HTERT RPE-1 (cell line): Measurements from ENCODE around the gene PCLO.
"Not testable (repeated sequence)": the region's sequence is repeated elsewhere in the genome, so short reads cannot be mapped to it uniquely, and the experiment has no call there.

Source experiments
- in situ Hi-C: fragments of 300-500 bp; cut with MboI; formaldehyde crosslinking; loops from 4 replicates; pipeline ENCODE4 v1.14.3; 2020; ENCODE audit warnings: low sequenced_read_pairs

The PCLO gene

DNA sequence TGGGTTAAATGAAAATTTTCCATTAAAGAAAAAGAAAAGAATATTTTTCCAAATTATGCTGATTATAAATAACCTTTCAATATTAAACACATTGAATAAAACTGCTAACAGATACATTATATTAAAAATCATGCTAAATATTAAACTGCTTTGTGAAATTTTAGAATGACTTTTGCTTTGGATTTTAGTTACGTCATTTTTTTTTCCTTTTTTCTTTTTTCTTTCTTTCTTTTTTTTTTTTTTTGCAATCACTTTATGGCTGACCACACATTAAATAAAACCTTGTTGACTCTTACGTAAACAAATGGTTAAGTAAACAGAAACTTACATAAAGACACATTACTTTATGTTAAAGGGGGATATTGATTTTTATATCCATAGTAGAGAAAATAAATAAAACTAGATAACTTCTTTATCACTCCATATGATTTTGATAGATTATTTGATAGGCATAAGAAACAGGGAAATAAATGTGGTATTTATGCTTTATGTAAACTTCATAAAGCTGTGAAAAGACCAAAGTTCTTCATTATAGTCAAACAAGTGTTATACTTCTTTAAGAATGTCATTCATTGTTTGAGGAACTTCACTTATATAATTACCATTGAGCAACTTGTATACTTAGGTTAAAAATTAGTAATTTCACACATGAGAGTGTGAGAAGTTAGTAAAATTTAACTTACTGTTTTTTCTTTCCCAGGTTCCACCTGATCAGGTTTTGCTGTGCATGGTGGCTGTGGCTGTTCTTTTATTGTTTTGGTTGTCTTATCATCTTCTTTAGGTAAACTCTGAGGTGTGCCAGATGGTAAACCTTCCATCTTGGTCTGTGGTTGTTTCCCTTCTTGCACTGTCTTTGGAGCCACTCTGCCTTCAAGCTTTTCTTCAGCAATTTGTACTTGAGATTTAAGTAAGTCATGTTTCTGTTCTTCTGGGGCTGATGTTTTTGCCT is 197.3 kb downstream of the PCLO start:
- in situ Hi-C loops = no loop called here

DNA sequence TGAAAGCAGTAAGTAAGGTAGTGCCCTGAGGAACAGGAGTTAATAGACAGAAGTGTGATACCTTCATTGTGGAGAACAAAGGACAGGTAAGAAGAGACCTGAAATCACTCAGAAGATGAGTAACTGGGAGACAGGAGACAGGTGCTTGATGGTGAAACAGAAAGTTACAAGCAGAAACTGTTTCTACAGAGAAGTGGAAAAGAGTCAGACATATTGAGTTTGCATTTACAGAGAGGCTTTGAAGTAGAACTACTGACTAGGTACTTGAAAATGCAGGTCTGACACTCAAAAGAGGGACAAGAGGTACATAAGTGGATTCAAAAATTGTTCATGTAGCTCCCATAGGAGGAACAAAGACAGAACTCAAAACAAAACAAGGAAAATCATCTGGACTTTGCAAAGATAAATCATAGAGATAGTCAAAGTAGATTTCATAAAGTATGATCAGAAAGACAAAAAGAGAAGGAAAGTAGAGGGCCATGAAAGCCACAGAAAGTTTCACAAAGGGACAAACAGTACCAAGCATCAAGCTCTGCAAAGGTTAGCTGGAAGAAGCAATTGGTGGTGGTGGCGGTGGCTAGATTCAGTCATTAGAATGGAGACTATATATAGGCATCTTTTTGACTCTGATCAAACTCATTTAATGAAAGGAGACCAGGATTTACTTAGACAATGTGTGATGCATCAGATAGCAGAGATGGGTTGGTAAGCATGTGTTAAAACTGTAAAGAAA is 198.4 kb downstream of the PCLO start:
- in situ Hi-C loops = no loop called here

DNA sequence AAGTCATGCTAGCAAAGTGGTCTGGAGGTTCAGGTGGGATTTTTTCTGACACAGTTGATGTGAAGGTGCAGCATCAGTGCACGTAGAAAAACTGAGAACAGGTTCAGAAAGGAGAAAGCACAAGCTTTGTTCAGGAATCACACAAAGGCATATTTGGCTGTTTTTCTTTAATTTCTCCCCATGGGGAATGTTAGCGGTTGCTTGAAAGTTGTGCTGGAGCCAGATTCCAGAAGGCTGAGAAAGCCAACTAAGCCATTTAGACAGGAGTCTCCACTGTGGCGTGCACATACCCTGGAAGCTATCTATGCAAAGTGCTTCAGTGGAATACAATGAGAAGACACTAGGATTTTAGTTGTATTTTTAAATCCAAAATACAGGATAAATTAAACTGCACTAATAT is 201.4 kb downstream of the PCLO start:
- in situ Hi-C loops = no loop called here

DNA sequence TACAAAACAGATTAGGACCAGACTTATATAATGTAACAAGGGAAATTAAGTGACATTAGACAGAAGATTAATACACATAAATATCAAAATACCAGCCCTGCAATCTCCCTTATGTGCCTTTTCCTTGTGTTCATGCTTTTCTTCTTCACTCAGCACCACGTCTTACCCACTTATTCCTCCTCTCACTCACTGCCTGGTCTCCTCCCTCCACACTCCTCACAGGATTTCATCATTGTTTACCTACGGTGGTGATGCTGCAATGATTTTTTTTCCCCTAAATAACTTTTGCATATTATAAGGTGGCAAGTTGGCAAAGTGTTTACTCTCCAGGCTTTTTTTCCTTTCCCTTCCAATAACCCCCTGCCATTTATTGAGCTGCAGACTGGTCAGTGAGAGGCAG is 203.2 kb downstream of the PCLO start:
- in situ Hi-C loops = no loop called here

DNA sequence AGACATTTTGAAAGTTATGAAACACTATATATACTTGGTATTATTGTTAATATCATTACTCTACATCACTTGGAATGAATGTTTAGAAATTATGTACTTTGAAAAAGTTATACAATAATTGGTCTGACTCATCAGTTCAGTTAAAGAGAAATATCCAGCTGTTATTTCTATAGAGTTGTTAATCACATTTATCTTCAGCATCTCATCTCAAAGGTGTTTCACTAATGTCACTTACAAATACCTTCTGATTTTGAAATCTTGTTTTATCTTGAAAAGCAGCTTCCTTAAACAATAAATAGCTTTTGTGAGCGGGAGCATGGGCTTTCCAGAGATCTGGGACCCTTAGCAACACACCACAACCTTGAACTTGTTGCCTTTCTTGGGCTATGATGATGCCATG is 205.2 kb downstream of the PCLO start:
- in situ Hi-C loops = no loop called here

DNA sequence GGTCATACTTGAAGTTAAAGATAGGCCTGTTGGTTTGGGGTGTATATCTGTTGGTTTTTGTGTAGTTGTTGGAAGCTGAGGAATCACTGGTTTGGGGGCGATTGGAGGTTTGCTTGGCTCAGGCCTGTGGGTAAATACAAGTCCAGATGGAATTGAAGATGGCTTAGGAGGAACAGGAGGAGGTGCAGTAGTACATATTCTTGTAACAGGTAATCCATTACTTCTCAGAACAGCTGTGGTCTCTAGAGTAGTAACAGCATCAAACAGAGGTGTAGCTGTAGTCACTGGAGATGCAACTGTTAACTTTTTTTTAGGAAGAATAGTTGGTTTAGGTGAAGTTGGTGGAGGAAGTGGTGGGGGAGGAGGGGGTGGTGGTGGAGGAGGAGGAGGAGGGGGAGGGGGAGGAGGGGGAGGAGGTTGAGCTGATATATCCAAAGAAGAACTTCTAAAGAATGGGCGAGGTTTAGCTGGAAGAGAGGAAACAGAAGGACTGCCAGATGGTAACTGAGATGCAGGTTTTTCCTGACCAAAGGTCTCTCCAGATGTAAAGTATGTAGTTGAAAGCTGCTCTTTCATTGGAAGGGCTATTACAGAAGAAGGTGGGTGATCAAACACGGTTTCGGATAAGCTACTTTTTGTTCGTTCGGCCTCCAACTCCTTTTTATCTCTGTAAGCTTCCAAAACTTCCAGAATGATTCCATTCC is 209.2 kb downstream of the PCLO start:
- in situ Hi-C loops = no loop called here

DNA sequence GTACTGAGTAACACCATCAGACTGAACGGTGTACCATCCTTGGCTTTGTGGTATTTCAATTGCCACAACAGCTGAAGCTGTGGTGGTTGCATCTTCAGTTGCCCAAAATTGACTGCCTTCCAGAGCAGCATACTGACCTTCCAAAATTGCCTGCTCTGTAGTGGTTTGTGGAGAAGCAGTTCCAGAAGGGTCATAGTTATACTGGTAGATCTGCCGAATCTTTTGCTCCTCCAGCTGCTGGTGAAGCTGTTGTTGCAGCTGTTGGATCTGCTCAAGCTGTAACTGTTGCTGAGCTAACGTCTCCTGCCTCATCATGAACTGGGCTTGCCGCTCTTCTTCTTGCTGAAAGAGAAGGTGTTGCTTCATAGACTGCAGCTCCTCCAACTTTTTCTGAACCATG is 212.2 kb downstream of the PCLO start:
- in situ Hi-C loops = no loop called here

DNA sequence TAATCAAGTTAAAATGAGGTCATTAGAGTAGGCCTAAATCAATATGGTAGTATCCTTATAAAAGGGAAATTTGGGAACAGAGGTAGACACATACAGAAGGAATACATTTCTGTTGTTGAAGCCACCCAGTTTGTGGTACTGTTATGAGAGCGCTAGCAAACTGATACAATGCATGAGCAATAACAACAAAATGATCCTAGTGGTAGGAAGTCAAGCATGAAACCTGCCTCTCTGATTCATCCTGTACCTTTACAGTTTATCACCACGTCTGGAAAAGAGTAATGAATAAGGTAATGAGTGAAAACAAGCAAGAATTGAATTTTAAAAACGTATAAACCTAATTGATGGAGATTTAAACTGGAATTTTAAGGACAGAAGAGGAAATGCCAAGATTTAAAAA is 217.2 kb downstream of the PCLO start:
- in situ Hi-C loops = no loop called here

DNA sequence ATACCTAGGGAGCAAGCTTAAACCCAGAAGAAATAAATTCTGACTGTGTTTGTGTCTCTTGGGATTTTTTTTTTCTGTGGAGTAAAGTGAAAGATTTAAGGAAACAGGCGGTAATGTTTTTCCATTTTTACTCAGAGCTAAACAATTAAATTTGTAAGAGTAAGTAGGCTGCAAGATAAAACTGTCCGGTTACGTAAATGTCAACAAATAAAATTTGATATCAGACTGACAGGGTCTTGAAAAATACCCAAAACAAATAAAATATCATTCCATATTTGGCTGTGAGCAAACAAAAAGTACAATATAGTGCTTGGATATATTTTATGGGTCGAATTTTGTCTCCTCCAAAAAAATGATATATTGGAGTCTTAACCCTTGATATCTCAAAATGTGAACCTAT is 217.6 kb downstream of the PCLO start:
- in situ Hi-C loops = no loop called here

DNA sequence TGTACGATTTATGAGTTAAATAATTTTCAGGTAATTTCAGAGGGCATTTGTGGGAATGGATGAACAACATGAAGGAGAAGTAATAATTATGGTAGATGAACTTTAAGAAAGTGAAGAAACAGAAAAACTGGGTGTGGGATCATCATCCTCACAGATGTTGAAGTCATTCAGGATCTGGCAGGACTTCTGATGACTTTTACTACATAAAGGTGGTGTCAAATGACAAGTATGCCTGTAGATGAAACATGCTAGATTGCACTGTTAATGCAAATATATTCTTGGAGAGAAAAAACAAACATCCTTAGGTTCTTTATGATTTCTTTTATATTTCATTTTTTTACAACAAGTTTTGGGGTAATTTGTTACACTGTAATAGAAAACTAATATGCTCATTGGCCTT is 230.2 kb downstream of the PCLO start:
- in situ Hi-C loops = no loop called here

DNA sequence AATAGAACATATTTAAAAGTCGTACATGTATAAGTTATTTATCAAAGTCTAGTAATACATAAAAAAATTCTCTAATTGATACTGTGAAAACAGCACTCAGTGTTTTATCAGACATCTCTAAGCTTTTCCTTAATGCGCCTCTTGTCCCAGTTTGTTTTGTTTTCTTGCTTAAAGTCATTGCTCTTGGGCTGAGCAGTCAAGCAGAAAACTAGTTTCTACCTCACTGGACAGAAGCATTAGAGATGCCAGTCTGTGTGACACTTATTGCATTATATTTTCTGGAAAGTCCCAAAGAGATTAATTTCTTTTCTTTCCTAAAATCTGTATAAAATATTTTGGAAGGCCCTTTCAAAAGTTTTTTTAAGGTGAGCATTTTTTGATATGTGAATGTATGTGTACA is 236.2 kb downstream of the PCLO start:
- in situ Hi-C loops = no loop called here

DNA sequence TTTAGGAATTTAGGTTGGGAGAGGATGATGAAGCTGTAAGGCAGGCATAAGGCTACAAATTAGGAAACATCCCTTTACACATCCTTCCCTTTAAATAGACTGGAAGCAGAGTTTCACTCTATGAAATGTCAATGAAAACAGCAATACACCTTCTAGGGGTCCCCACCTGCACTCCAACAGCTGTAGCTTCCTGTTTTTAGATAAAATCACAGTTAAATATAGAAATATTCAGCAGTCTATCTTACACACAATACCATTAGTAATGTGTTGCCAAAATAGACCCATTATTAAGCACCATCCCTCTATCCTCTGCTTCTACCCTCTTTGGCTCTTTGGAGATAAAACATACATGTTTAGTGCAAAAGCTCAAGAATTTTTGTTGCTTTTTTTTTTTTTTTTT is 237.4 kb downstream of the PCLO start:
- in situ Hi-C loops = no loop called here

DNA sequence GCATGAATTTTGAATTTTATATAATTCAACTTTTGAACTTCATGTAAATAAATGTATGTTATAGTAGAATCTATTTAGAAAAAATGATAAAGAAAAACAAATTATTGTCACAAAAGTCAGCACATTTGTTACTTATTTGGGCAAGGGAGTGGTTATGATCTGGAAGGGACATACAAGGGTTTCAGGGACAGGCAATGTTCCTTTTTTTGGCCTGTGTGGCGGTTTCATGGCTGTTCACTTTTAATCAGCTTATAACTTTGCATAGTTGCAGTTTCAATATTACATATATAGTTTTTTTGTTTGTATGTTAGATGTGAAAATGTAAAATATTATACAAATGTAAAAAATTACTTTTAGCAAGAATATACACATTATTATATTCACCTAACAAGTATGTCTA is 256.2 kb downstream of the PCLO start:
- in situ Hi-C loops = no loop called here

DNA sequence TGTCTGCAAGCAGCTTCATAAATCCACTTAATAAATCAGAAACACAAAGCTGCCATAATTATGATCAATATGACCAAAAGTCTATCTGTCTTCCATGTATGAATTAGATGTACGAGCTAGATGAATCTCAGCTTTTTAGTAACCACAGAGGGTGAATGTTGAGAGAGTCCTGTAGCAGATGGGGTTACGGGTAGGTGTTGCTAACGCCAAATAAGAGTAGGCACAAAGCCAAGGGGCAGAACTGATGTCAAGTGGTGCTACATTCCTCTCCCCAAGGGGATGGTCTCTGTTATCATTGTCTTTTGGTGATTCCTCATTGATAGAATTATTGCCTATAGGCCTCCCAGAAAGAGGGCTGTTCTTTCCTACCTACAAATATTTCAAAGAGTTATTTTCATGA is 257.8 kb downstream of the PCLO start:
- in situ Hi-C loops = no loop called here

DNA sequence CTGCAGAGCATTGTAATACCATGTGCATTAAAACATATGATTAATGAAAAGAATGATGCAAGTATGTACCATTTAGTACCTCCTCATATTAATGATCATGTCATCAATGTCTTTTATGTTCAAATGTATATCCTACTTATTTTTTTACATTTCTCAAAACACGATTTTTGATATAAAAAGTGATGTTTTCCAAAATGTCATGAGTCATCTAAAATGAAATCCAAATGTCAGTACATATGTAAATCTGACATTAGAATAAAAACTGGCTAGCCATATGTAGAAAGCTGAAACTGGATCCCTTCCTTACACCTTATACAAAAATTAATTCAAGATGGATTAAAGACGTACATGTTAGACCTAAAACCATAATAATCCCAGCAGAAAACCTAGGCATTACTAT is 261.6 kb downstream of the PCLO start:
- in situ Hi-C loops = not testable (repeated sequence)

DNA sequence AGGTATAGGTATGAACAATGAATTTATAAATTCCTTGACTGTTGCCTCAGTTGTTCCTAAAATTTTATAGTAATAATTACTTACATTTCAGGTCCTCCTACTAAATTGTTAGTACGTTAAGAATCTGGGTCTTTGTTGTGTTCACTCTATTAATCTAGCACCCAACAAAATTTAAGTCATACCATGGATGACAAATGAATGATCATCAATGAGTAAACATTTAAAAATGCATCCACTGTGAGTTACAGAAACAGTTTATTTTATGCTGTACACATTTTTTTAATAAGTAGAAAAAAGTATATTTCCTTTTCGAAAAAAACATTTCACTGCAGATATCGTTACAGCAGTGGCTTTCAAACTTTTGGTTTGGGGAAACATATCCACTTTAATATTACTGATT is 265.2 kb downstream of the PCLO start:
- in situ Hi-C loops = no loop called here

DNA sequence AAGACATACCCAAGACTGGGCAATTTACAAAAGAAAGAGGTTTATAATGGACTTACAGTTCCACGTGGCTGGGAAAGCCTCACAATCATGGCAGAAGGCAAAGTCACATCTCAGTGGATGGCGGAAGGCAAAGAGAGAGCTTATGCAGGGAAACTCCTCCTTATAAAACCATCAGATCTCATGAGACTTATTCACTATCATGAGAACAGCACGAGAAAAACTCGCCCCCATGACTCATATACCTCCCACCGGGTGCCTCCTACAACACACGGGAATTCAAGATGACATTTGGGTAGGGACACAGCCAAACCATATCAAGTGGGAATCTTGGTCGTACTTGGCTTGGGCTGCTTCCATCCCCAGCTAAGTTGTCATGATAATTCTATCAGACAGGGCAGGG is 268.3 kb downstream of the PCLO start:
- in situ Hi-C loops = not testable (repeated sequence)

DNA sequence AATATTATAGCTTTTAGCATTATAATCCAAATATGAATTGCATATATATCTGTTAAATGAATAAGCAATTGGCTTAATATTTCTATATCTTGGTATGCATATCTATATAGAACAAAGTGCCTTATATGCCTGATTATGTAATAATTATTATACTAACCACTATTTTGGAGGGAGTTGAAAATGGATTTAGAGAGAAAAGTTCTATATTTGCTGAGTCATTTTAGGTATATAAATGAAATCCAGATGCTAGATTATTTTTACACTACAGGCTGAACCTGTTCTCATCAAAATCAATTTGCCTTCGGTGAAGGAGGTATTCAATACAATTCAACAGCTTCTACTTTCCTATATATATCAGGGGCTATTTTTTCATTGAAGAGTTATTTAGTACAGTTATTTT is 276.4 kb downstream of the PCLO start:
- in situ Hi-C loops = no loop called here

DNA sequence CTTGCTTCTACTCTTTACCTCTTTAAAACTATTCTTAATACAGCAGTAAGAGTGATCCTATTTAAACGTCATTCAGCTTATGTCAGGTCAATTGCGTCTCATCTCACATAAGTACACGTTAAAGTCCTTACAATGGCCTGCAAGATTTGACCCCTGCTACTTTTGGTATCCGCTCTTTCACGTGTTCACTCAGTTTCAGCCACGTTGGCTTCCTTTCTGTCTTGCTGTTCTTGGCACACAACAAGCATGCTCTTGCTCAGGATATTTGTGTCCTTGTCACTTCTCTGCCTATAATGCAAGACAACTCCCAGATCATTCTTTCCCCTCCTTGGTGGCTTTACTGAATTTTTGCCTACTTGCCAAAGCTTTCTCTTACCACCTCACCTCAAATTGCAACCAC is 296.8 kb downstream of the PCLO start:
- in situ Hi-C loops = no loop called here

DNA sequence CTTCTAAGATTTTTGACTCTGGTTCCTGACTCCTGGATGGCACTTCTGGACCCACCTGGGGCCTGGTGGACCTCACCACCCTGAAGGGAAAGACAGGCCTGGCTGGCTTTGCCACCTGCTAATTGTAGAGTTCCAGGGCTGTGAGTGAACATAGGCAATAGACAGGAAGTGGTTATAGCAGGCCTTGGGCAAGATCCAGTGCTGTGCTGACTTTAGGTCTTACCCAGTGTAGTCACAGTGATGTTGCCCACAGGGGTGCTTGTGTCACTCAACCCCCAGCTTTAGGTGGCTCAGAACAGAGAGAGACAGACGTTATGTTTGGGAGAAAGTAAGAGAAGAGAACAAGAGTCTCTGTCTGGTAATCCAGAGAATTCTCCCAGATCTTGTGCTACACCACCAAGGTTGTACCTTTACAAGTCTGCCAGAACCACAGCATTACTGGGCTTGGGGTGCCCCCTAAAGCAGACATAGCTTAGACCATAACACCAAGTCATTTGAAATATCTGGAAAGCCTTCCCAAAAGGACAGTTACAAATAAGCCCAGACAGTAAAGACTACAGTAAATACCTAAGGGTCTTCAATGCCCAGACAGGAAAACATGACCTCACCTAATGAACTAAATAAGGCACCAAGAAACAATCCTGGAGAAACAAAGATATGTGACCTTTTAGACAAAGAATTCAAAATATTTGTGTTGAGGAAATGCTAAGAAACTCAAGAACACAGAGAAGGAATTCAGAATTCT is 303.4 kb downstream of the PCLO start:
- in situ Hi-C loops = no loop called here

DNA sequence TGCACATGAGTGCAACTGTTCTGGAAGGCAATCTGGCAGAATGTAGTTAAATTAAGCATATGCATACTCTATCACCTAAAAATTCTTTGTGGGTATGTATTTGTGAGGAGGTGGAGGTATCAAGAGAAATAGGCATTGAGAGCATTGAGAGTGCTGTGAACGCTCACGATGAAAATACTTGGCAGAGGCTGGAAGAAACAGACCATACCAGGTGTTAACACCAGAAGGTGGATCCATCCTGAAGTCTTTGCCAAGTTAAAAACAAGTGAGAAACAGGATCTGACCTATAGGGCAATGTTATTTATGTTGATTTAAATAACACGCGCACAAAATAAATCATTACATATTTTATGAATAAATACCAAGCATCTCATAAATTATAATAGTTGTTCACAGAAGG is 311.6 kb downstream of the PCLO start:
- in situ Hi-C loops = no loop called here
